Stimulated activated CD4-positive, alpha-beta T cell treated with anti-CD3 and anti-CD28 coated beads, TNF-alpha, amount 100 ng/mL, for 48 hours (primary cell): ENCODE results near the gene METAP2.

ENCODE experiments used
- DNase-seq, 3 donors: peaks; one replicate each; pipeline ENCODE4 v3.0.0-alpha.2; 2020; ENCODE audit warnings: low read depth in 3 of 3

Gene METAP2

GRCh38 chr12:95513599-95513998, 39.6 kb downstream of the METAP2 start:
- no peak for DNase-seq

DNA sequence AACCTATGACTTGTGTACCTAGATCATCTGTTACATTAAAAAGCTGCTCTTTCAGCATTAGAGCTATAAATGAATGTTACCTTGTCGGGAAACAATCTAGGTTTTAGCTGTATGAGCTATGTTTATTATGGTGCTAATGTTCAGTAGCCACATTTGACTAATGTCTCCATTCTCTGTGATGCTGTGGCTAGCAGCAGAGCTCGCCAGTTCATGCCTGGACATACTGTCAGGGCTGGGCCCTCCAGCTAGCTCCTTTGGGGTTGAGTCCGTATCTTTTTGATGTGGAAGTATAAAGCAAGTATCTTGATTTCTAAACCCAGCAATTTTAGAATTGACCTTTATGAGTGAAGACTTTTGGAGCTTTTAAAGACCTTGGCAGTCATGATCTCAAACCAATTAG, 41.2 kb downstream of the METAP2 start:
- no peak for DNase-seq

DNA sequence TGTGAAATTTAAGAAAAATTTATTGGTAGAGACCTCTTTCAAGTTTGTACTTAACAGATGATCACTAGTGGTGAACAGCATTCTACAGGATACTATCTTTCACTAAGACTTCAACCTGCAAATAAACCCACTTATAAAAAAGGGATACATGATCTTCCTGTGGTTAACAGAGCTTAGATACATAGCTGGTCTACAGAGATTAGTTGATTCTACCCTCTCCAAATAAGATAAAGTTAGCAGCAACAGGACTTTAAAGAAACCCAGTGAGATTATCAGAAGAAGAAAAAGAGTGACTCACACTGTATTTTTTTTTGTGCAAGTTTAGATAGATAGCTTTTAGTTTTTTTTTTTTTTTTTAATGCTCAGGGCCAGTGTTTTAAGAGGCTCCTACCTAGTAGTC, 42.8 kb downstream of the METAP2 start:
- no peak for DNase-seq

DNA sequence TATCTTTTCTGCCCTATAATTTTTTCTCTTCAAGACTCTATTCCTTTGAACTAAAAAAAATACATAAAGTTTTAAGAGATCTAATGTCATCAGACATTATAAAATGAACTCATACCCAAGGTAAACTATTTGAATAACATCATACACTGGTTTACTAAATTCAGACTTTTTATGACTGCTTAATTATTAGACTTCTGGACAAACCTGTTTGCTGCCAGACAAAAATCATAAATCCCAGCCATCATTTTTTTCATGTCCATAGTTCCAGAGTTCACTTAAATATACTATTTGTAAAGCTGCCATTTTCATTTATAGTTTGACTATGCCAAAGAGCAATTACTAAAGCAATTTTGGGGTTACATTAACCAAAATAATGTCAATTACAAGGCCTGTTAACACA, 43.3 kb downstream of the METAP2 start:
- no peak for DNase-seq

DNA sequence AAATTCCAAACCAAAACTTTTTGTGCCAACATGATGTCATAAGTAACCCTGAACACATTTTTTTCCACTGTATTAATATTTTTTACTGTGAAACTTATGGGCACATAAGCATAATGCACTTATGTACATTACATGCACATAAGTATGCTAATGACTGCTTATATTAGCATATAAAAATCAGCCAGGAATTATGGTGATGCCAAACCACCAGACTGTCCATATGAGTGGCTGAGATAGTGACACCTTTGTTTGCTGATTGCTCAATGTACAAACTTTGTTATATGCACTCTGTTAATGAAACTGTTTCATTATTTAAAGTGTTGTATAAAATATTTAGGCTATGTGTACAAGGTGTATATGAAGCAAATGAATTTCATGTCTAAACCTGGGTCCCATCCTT, 45.0 kb downstream of the METAP2 start:
- no peak for DNase-seq

DNA sequence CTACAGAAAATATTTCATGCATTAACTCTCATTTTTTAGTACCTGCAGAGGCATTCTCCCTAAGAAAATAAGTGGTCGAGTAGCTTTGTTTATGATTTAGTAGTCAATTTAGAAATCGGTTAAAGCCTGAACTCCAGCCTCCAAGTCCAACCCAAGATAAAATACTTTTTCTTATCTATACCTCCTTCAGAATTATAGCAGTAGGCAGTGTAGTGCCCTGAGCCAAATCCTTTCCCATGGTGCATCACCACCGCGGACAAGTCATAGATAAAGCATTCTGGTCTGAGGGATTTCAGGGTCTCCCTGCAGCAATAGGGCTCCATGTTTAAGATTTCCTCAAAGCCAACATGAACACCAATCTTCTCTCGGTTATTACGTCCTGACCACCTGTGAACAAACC, 46.9 kb downstream of the METAP2 start:
- no peak for DNase-seq

DNA sequence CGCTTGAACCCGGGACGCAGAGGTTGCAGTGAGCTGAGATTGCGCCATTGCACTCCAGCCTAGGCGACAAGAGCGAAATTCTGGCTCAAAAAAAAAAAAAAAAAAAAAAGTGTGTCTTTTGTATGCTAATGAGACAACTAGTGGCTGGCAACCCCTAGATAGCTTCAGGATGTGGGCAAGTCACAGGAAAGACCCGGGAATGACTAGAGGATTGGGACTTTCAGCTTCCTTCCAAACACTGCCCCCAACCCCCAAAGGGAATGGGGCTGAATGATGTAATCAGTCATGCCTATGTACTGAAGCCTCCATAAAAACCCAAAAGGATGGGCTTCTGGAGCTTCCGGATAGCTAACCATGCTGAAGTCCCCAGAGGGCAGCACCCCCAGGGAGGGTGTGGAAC, 48.7 kb downstream of the METAP2 start:
- no peak for DNase-seq

GRCh38 chr12:95528431-95528830, 54.5 kb downstream of the METAP2 start:
- DNase-seq, result no peak

GRCh38 chr12:95529693-95530225, 55.8 kb downstream of the METAP2 start:
- DNase-seq, result no peak

GRCh38 chr12:95532851-95533250, 58.9 kb downstream of the METAP2 start:
- peak in 2 of 3 donors; percentile 9 to 27 for DNase-seq

DNA sequence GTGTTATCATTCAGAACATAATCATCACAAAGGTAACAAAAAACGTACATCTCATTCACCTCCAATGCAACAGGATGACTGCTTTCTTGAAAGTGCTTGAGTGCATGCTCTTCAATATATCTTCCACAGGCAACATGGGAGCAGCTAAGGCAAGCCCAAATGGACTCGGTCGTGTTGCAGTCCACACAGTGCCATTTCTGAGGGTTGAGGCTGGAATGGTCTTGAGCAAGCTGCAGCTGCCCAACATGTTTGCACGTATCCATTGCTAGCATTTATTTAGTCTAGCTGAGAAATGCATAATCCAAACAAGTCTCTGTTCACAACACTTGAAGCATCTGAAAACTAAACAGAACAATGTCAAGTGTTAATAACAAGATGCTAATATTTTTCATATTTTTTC, 60.0 kb downstream of the METAP2 start:
- DNase-seq, result no peak

DNA sequence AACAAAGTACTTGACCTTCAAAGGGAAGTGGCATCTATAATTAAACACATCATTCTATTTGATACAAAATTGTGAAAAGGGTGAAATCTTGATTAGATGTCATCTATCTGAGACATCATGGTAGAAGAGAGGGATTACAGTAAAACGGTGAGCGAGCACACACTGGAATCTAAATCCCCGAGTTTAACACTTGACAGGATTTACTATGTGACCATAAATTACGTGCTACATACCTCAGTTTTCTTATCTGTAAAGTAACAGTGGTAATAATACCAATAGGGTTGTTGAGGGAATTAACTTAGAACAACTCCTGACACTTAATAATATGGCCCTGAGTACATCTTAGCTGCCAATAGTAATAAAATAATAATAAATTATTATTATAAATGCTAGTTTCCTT, 64.1 kb downstream of the METAP2 start:
- no peak for DNase-seq

DNA sequence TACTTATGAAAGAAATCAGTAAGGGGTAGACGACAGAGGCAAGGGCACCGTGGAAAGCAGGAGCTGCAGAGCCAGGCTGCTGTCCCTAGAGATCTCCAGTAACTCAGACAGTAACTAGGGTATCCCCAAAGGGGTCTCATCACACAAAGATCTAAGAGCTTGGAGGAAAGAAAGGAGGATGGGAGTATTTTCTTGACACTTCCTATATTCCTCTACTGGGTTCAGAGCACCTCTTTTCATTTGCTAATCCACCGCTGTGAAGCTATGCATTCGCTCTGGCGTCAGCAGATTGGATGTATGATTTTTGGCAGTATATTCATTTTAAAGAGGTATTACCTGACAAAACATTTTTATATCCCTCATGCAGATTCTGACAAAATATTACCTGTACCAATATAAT, 64.7 kb downstream of the METAP2 start:
- no peak for DNase-seq

DNA sequence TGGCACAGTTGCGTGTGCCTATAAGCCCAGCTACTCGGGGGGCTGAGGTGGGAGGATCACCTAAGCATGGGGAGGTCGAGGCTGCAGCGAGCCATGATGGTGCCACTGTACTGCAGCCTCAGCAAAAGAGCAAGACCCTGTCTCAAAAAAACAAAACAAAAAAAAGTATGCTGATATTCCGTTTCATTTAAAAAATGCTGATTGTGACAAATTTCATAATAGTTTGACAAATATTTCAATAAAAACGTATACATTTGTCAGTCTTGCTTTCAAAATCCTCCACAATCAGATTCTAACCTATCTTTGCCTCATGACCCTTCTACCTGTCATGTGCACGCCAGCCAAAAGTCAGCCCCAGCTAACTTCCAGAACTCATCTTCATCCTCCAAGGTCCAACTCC, 67.5 kb downstream of the METAP2 start:
- no peak for DNase-seq

- no peak for DNase-seq
Observed at GRCh38 chr12:95543305-95543704, 69.4 kb downstream of the METAP2 start.

DNA sequence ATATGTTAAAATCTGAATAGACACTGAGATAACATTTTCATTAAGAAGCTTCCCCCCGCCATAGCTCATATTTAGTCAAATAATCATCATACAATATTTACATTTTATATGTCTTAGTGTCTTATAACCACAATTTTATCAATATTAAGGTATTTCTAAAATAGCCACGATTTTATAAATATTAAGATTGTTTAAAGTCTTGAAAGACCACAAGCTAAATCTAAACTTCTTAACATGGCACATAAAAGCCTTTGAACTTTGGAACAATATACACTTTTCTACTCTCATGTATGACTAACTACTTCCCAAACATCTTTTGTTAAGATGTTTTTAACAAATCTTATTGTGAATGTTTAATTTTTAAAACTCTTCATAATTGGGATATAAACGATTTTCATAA, 70.8 kb downstream of the METAP2 start:
- DNase-seq, result no peak

- DNase-seq, result no peak
Observed at GRCh38 chr12:95545303-95545702, 71.4 kb downstream of the METAP2 start.

DNA sequence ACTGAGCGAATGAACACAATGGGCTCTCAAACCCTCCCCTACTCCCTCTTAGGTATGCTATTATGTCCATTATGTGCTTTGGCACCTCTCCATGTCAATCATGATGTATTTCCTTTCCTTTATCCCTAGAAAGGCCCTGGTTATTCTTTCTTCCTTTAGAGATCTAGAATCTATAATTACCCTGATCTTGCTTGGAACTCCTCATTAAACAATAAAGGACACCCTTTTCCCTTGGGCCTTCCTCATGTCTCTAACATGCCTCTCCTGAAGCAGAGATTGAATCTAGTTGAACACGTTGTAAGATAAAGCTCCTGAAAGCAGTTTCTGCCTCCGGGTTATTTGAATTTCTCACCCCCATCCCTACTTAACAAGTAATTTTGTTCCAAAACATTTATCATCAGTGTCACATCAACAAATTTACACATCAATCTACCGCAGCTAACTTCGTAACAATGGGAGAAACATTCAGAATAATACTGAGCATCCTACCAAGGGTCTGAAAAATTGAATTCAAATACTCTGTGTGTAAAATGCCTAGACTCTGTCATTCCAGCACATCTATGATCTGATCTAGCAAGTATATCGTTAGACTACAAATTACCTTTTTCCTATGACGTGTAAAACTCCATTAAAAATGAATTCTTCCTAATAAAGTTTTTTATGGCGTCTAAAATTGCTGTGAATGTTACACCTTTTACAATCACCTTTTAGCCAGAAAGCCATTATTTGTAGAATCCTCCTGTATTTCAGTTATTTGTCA, 72.0 kb downstream of the METAP2 start:
- DNase-seq, result no peak

- no peak for DNase-seq
Observed at GRCh38 chr12:95546491-95546813, 72.5 kb downstream of the METAP2 start.

GRCh38 chr12:95547522-95548055, 73.6 kb downstream of the METAP2 start:
- no peak for DNase-seq

DNA sequence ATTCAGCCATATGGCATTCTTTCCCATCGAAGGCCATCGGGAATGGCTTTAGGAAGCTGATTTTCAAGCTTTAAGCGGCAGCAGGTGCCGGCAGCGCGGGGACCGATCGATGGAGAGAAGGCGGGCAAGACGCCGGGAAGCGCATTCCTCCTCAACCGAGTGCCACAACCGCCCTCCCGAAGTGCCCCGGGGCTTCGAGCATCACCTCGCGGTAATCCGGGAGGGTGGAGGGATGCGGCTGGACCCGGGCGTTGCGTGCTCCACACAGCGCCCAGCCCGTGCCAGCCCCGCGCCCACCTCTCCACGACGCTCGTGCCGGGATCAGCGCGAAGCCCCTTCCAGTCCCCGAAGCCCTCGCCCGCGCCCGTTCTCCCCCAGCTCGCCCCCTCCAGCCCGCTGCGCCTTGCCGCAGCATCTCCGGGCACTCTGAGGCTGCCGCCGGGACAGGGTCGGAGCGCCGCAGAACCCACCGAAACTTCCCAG, 74.1 kb downstream of the METAP2 start:
- DNase-seq, result no peak

- DNase-seq, result peak; percentile 17 to 65 (median 21)
Observed at GRCh38 chr12:95548539-95549391, 74.8 kb downstream of the METAP2 start.
